Stimulated activated CD8-positive, alpha-beta memory T cell treated with anti-CD3 and anti-CD28 coated beads, Interleukin-4, amount 100 ng/mL, for 24 hours (primary cell): ENCODE results near the gene CTNNA3.

Source experiments
- DNase-seq: peaks from one replicate; pipeline ENCODE4 v3.0.0-alpha.2; 2020; ENCODE audit warnings: low read depth

Gene CTNNA3

GRCh38 chr10:66747451-66747850 is 948.5 kb downstream of the CTNNA3 start:
- DNase-seq, result no peak

GRCh38 chr10:66746711-66747110 is 949.3 kb downstream of the CTNNA3 start:
- no peak for DNase-seq

GRCh38 chr10:66746246-66746645 is 949.7 kb downstream of the CTNNA3 start:
- no peak for DNase-seq

GRCh38 chr10:66744915-66745314 is 951.1 kb downstream of the CTNNA3 start:
- DNase-seq, result no peak

GRCh38 chr10:66737241-66737640 is 958.8 kb downstream of the CTNNA3 start:
- no peak for DNase-seq

- no peak for DNase-seq
Measured at GRCh38 chr10:66723608-66724400, 972.2 kb downstream of the CTNNA3 start.

- DNase-seq, result no peak
Measured at GRCh38 chr10:66719483-66719882, 976.5 kb downstream of the CTNNA3 start.

GRCh38 chr10:66717231-66717981 is 978.6 kb downstream of the CTNNA3 start:
- no peak for DNase-seq

- no peak for DNase-seq
Measured at GRCh38 chr10:66714741-66715140, 981.3 kb downstream of the CTNNA3 start.

GRCh38 chr10:66713387-66713786 is 982.6 kb downstream of the CTNNA3 start:
- no peak for DNase-seq

- DNase-seq, result no peak
Measured at GRCh38 chr10:66698069-66698468, 997.9 kb downstream of the CTNNA3 start.

- no peak for DNase-seq
Measured at GRCh38 chr10:66695046-66695445, 1000.9 kb downstream of the CTNNA3 start.

GRCh38 chr10:66684581-66684980 is 1011.4 kb downstream of the CTNNA3 start:
- no peak for DNase-seq

GRCh38 chr10:66680886-66681285 is 1015.1 kb downstream of the CTNNA3 start:
- no peak for DNase-seq

GRCh38 chr10:66678521-66678920 is 1017.5 kb downstream of the CTNNA3 start:
- no peak for DNase-seq

GRCh38 chr10:66673071-66673470 is 1022.9 kb downstream of the CTNNA3 start:
- DNase-seq, result no peak

GRCh38 chr10:66671562-66671961 is 1024.4 kb downstream of the CTNNA3 start:
- no peak for DNase-seq

GRCh38 chr10:66671064-66671463 is 1024.9 kb downstream of the CTNNA3 start:
- no peak for DNase-seq

- DNase-seq, result no peak
Measured at GRCh38 chr10:66656499-66656898, 1039.5 kb downstream of the CTNNA3 start.

GRCh38 chr10:66654861-66655260 is 1041.1 kb downstream of the CTNNA3 start:
- DNase-seq, result no peak

GRCh38 chr10:66651308-66652082 is 1044.5 kb downstream of the CTNNA3 start:
- no peak for DNase-seq

- no peak for DNase-seq
Measured at GRCh38 chr10:66649626-66650025, 1046.4 kb downstream of the CTNNA3 start.

- DNase-seq, result no peak
Measured at GRCh38 chr10:66642217-66642616, 1053.8 kb downstream of the CTNNA3 start.
